ENCODE data around the gene CHCHD6. TPM values are rescaled to one million over a fixed set of nuclear protein-coding genes. Genes with fewer than 3 reads are reported as not detected.

The CHCHD6 gene
- total RNA-seq, 4 donors from 2014 or later = 15.6 to 25.8 (median 21.2) TPM

DNA sequence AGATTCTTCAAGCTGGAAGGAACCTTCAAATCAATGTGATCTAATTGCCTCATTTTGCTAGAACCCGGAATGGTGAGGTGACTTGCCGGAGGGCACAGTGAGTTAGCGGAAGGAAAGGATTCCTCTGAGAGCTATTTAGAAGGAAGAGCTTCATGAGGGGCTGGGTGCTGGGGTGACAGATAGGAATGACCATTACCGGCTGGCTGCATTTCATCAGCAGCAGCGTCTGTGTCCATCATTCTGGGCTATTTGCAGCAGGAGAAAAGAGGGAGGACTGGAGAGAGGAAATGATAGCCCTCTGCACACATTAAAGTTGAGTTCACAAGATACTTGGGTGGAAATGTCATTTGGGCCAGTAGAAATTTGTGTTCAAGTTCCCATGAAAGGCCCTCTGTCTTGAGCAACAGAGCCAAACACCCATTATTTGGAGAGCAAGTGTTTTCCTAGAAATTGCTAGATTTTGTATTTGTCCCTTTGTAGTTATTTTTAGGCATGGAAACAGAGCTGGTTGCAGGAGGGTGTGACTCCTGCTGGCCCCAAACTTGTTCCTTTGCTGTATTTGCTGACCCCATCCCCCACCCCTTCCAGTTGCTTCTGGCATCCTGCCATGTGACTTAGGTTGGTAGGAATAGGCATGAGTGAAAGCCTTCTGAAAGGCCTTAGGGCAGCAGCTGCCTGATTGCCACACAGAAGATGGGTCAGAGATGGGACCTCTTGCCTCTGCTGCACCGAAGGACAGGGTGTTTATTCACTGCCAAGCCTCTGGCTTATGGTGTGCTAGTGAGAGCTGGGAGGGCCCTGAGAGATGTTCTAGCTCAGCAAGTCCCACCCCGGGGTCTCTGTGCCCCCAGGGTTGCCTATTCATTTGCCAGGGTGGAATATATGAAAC lies 191.4 kb downstream of the CHCHD6 start:
- TF ChIP-seq, protein P1, sequence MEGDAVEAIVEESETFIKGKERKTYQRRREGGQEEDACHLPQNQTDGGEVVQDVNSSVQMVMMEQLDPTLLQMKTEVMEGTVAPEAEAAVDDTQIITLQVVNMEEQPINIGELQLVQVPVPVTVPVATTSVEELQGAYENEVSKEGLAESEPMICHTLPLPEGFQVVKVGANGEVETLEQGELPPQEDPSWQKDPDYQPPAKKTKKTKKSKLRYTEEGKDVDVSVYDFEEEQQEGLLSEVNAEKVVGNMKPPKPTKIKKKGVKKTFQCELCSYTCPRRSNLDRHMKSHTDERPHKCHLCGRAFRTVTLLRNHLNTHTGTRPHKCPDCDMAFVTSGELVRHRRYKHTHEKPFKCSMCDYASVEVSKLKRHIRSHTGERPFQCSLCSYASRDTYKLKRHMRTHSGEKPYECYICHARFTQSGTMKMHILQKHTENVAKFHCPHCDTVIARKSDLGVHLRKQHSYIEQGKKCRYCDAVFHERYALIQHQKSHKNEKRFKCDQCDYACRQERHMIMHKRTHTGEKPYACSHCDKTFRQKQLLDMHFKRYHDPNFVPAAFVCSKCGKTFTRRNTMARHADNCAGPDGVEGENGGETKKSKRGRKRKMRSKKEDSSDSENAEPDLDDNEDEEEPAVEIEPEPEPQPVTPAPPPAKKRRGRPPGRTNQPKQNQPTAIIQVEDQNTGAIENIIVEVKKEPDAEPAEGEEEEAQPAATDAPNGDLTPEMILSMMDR (IDR thresholded peaks at IDR 0.05) = no peak
- TF ChIP-seq POLR2A (IDR thresholded peaks at IDR 0.05) = no peak
- 69 to 78% methylated on average over 7 of the region's 7 CpGs for WGBS, 2 donors
- intact Hi-C loops (cut with DNase I; ENCODE audit: low total_unique reads) = no loop called here
- H3K4me3 ChIP-seq (ENCODE audit: low read depth, poor library complexity, severe bottlenecking) = no peak overlapping the region
- DNase-seq (ENCODE audit: low spot score in 2 of 2) = no peak

DNA sequence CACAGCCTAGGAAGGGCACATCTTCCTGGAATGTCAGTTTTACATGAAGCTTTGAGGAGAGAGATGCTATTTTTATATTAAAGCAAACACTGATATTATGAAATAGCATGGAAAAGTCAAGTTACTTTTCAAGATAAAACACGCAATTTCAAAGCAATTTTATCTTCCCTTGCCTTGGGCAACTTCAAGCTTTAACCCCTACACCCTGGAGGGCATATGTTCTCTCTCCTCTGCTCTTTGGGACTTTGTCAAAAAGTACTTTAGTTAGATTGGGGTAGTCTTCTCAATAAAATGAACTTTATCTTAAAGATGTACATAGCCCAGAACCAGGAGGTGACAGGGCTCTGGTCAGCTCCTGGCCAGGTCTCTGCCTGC lies 192.0 kb downstream of the CHCHD6 start:
- TF ChIP-seq, protein P1 (IDR thresholded peaks at IDR 0.05) = no peak
- TF ChIP-seq POLR2A (IDR thresholded peaks at IDR 0.05) = no peak
- 62 to 71% methylated on average over 1 of the region's 1 CpG for WGBS, 2 donors
- DNase-seq (ENCODE audit: low spot score in 2 of 2) = no peak
- H3K4me3 ChIP-seq (ENCODE audit: low read depth, poor library complexity, severe bottlenecking) = no peak overlapping the region
- intact Hi-C loops (cut with DNase I; ENCODE audit: low total_unique reads) = no loop called here

DNA sequence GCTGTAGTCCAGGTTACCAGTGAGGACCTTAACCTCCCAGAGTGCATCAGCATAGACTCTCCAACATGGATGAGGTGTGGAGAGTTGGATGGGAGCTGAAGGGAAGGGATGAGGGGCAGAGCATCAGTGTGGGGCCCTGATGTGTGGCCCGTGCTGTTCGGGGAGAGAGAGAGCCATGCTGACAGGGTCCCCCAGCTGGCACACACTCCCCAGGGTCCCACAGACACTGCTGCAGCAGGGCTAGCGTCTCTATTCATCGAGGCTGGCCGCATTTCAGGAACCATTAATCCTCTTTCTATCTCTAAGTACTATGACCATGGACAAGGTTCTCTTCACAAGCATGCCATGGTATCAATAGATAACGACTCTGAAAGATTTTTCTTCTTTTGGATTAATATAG lies 192.9 kb downstream of the CHCHD6 start:
- TF ChIP-seq, protein P1 (IDR thresholded peaks at IDR 0.05) = no peak
- no peak for TF ChIP-seq POLR2A (IDR thresholded peaks at IDR 0.05)
- H3K4me3 ChIP-seq (ENCODE audit: low read depth, poor library complexity, severe bottlenecking) = no peak overlapping the region
- 93 to 96% methylated on average over 6 of the region's 6 CpGs for WGBS, 2 donors
- no peak for DNase-seq (ENCODE audit: low spot score in 2 of 2)
- intact Hi-C loops (cut with DNase I; ENCODE audit: low total_unique reads) = no loop called here

GRCh38 chr3:126897943-126898342 lies 193.9 kb downstream of the CHCHD6 start:
- no peak overlapping the region for H3K4me3 ChIP-seq (ENCODE audit: low read depth, poor library complexity, severe bottlenecking)
- 92% methylated on average over 7 of the region's 7 CpGs for WGBS, 2 donors
- no peak for DNase-seq (ENCODE audit: low spot score in 2 of 2)
- intact Hi-C loops (cut with DNase I; ENCODE audit: low total_unique reads) = no loop called here
- TF ChIP-seq POLR2A (IDR thresholded peaks at IDR 0.05) = no peak
- TF ChIP-seq, protein P1 (IDR thresholded peaks at IDR 0.05) = no peak

GRCh38 chr3:126900859-126901540 lies 197.0 kb downstream of the CHCHD6 start:
- no peak for TF ChIP-seq POLR2A (IDR thresholded peaks at IDR 0.05)
- TF ChIP-seq, protein P1 (IDR thresholded peaks at IDR 0.05) = no peak
- no peak overlapping the region for H3K4me3 ChIP-seq (ENCODE audit: low read depth, poor library complexity, severe bottlenecking)
- intact Hi-C loops (cut with DNase I; ENCODE audit: low total_unique reads) = no loop called here
- DNase-seq (ENCODE audit: low spot score in 2 of 2) = no peak
- WGBS, 2 donors = 90 to 94% methylated on average over 10 of the region's 10 CpGs
